GM23338 (cell line): ENCODE results near the gene P2RY12. TPM values are rescaled to one million over a fixed set of nuclear protein-coding genes. Genes with fewer than 3 reads are reported as not detected.

ENCODE experiments used
- ATAC-seq: fragments of 200-7000 bp; cut with Tn5 transposase; 3 replicates; pipeline ENCODE4 v1.9.1; 2020
- DNase-seq: peaks from one replicate; pipeline ENCODE4 v3.0.0-alpha.2; 2015; ENCODE audit warnings: low spot score
- H2AFZ ChIP-seq: fragments of 200-600 bp; sonication (generic); 2 replicates; pipeline ENCODE4 v1.8.0; 2016; ENCODE audit warnings: antibody characterized with exemption, mild to moderate bottlenecking, moderate library complexity
- H3F3A ChIP-seq: fragments of 200-600 bp; sonication (generic); replicated peaks from 2 replicates; pipeline ENCODE4 v1.8.0; 2017; ENCODE audit warnings: antibody characterized with exemption, mixed run types, low read depth
- H3K27ac ChIP-seq: fragments of 200-600 bp; sonication (generic); 2 replicates; pipeline ENCODE4 v1.6.1; 2016; ENCODE audit warnings: low read depth
- H3K27me3 ChIP-seq: fragments of 200-600 bp; sonication (generic); 2 replicates; pipeline ENCODE4 v1.8.0; 2016; ENCODE audit warnings: mild to moderate bottlenecking, mixed run types, moderate library complexity; ENCODE audit not compliant: insufficient read depth
- H3K36me3 ChIP-seq: fragments of 200-600 bp; sonication (generic); 2 replicates; pipeline ENCODE4 v1.8.0; 2016; ENCODE audit warnings: mild to moderate bottlenecking; ENCODE audit not compliant: insufficient read depth
- H3K4me1 ChIP-seq: fragments of 200-600 bp; sonication (generic); 2 replicates; pipeline ENCODE4 v1.8.0; 2016; ENCODE audit warnings: mild to moderate bottlenecking, moderate library complexity; ENCODE audit not compliant: insufficient read depth
- H3K4me2 ChIP-seq: fragments of 200-600 bp; sonication (generic); 2 replicates; pipeline ENCODE4 v1.7.1; 2017; ENCODE audit warnings: mixed run types
- H3K4me3 ChIP-seq: fragments of 200-600 bp; sonication (generic); 2 replicates; pipeline ENCODE4 v1.6.1; 2016; ENCODE audit warnings: mixed run types
- H3K79me2 ChIP-seq: fragments of 200-600 bp; sonication (generic); replicated peaks from 2 replicates; pipeline ENCODE4 v1.8.0; 2017; ENCODE audit warnings: mild to moderate bottlenecking; ENCODE audit not compliant: insufficient read depth
- H3K9me2 ChIP-seq: fragments of 200-600 bp; sonication (generic); 2 replicates; pipeline ENCODE4 v1.8.0; 2017; ENCODE audit not compliant: insufficient read depth
- H4K20me1 ChIP-seq: fragments of 200-600 bp; sonication (generic); replicated peaks from 2 replicates; pipeline ENCODE4 v1.8.0; 2017; ENCODE audit warnings: mild to moderate bottlenecking; ENCODE audit not compliant: insufficient read depth
- H3K27ac Mint-ChIP-seq: 2 replicates; pipeline ENCODE4 v1.8.0; 2020; ENCODE audit warnings: inconsistent platforms, mild to moderate bottlenecking, moderate library complexity, mixed read lengths
- H3K27me3 Mint-ChIP-seq: 3 replicates; pipeline ENCODE4 v1.8.0; 2022; ENCODE audit warnings: low read depth, mild to moderate bottlenecking, moderate library complexity, mixed read lengths, inconsistent platforms; ENCODE audit not compliant: insufficient read depth, poor library complexity
- H3K36me3 Mint-ChIP-seq: 3 replicates; pipeline ENCODE4 v1.8.0; 2021; ENCODE audit warnings: low read depth, mild to moderate bottlenecking, inconsistent platforms, moderate library complexity, mixed read lengths
- H3K4me1 Mint-ChIP-seq: 3 replicates; pipeline ENCODE4 v1.8.0; 2020; ENCODE audit warnings: mild to moderate bottlenecking, inconsistent platforms, mixed read lengths
- H3K4me3 Mint-ChIP-seq: 3 replicates; pipeline ENCODE4 v1.8.0; 2021; ENCODE audit warnings: moderate library complexity, mild to moderate bottlenecking, inconsistent platforms, mixed read lengths
- H3K9me3 Mint-ChIP-seq: 3 replicates; pipeline ENCODE4 v1.8.0; 2020; ENCODE audit warnings: moderate library complexity, mild to moderate bottlenecking, inconsistent platforms, mixed read lengths
- CREB1 ChIP-seq: fragments of 250-450 bp; sonication (Bioruptor Pico); IDR thresholded peaks from 2 replicates; pipeline ENCODE4 v1.5.0; 2020; ENCODE audit warnings: low read depth, mild to moderate bottlenecking, moderate library complexity
- CTCF ChIP-seq, 2 experiments: fragments of 200-600 bp in 1 of 2; sonication (generic) in 1 of 2; conservative IDR thresholded peaks; 2 replicates each; pipeline versions ENCODE4 v1.5.1 to v1.6.1; 2016 to 2017; ENCODE audit warnings: antibody characterized with exemption in 2 of 2, low read depth in 2 of 2, mild to moderate bottlenecking in 2 of 2, moderate library complexity in 1 of 2
- ETS1 ChIP-seq: IDR thresholded peaks from 2 replicates; pipeline ENCODE4 v1.6.1; 2016; ENCODE audit warnings: antibody characterized with exemption
- EZH2 ChIP-seq: fragments of 200-600 bp; sonication (generic); IDR thresholded peaks from one replicate; pipeline ENCODE4 v1.8.0; 2017; ENCODE audit warnings: antibody characterized with exemption, mild to moderate bottlenecking, low read depth; ENCODE audit not compliant: unreplicated experiment
- EZH2phosphoT487 ChIP-seq: fragments of 200-600 bp; sonication (generic); IDR thresholded peaks from one replicate; pipeline ENCODE4 v1.8.1; 2018; ENCODE audit warnings: antibody characterized with exemption; ENCODE audit not compliant: unreplicated experiment
- JUNB ChIP-seq: IDR thresholded peaks from one replicate; pipeline ENCODE4 v1.6.1; 2016; ENCODE audit warnings: antibody characterized with exemption; ENCODE audit not compliant: unreplicated experiment
- ZNF114 ChIP-seq: fragments of 250-450 bp; sonication (Bioruptor Pico); IDR thresholded peaks from 2 replicates; pipeline ENCODE4 v1.5.0; 2020; ENCODE audit warnings: mild to moderate bottlenecking, moderate library complexity
- ZNF462 ChIP-seq: fragments of 250-450 bp; sonication (Bioruptor Pico); IDR thresholded peaks from 2 replicates; pipeline ENCODE4 v1.5.0; 2020; ENCODE audit warnings: mild to moderate bottlenecking, moderate library complexity
- long read RNA-seq: library from polyadenylated mRNA; unstranded; transcript quantifications from one replicate; pipeline ENCODE4 v2.0.0, GENCODE V29; 2020; ENCODE audit not compliant: unreplicated experiment
- polyA plus RNA-seq: library from polyadenylated mRNA; unstranded; fragments of >200 nt; fragmentation: Nextera tagmentation; extraction: Ambion mirVana; gene quantifications from 2 replicates; pipeline ENCODE4 v1.2.1, GENCODE V29; 2016
- total RNA-seq: library from RNA; depleted of rRNA; stranded (reverse); fragments of >200 nt; shearing (Covaris generic); gene quantifications from 2 replicates; pipeline ENCODE4 v1.2.3, GENCODE V29; 2014; rRNA removed

P2RY12 gene
- total RNA-seq = not detected in 2 replicates
- polyA plus RNA-seq = 0.40 and 1.1 TPM in 2 replicates
- long read RNA-seq = 0 reads

GRCh38 chr3:151384741-151385174 is at the start of gene P2RY12:
TSS of gene P2RY12 (minus strand) at chr3:151384753. CDS start at chr3:151338845, 45,908 bp downstream.
- H3F3A ChIP-seq = no peaks in the 10 kb centered on the region
- TF ChIP-seq CTCF (conservative IDR thresholded peaks at IDR 0.05; ENCODE audit: low read depth in 2 of 2) = no peak
- TF ChIP-seq EZH2phosphoT487 = no peak
- TF ChIP-seq CREB1 = no peak
- no peak for TF ChIP-seq ETS1
- TF ChIP-seq EZH2 = no peak
- no peak for TF ChIP-seq JUNB
- no peak for TF ChIP-seq ZNF114 (CRISPR knock-in tag)
- Mint-ChIP-seq H3K4me3 (no peak within 1 kb of the TSS), H3K36me3 (peaks cover 20% of the 10 kb centered on the region), H3K27ac (no peak within 1 kb of the TSS), H3K9me3 (no peaks in the 10 kb centered on the region), H3K27me3 (no peaks in the 10 kb centered on the region), H3K4me1 (peaks cover 7% of the 10 kb centered on the region; the same call in 1 of the 3 replicates)
- DNase-seq (no peak), ATAC-seq (no peak)
- H3K4me1 ChIP-seq = no peaks in the 10 kb centered on the region
- no peak within 1 kb of the TSS for H2AFZ ChIP-seq
- no peak within 1 kb of the TSS for H3K4me2 ChIP-seq
- H3K9me2 ChIP-seq = no peaks in the 10 kb centered on the region
- no peak within 1 kb of the TSS for H3K27ac ChIP-seq
- no peaks in the 10 kb centered on the region for H4K20me1 ChIP-seq
- H3K36me3 ChIP-seq = peaks cover 14% of the 10 kb centered on the region; the same call in 1 of the 2 replicates
- no peak within 1 kb of the TSS for H3K4me3 ChIP-seq
- H3K79me2 ChIP-seq = no peaks in the 10 kb centered on the region
- H3K27me3 ChIP-seq = no peaks in the 10 kb centered on the region

GRCh38 chr3:151432616-151433372 is 48.2 kb upstream of the P2RY12 start:
- no peak for ATAC-seq

More at GRCh38 chr3:151432616-151433372, 48.2 kb upstream of the P2RY12 start:
- peaks cover 16% of the 10 kb centered on the region; the same call in 2 of the 3 replicates for H3K36me3 Mint-ChIP-seq
- Histone ChIP-seq H3K27ac (no peak overlapping the region), H3K79me2 (no peaks in the 10 kb centered on the region), H3K27me3 (no peaks in the 10 kb centered on the region), H3K4me2 (no peak overlapping the region), H2AFZ (no peak overlapping the region), H4K20me1 (no peaks in the 10 kb centered on the region), H3K4me1 (peaks cover 26% of the 10 kb centered on the region), H3K4me3 (no peak overlapping the region), H3K9me2 (no peaks in the 10 kb centered on the region), H3K36me3 (no peaks in the 10 kb centered on the region), H3F3A (no peaks in the 10 kb centered on the region)
- H3K4me3 Mint-ChIP-seq = no peak overlapping the region
- DNase-seq = no peak
- no peak overlapping the region for H3K27ac Mint-ChIP-seq
- no peak for TF ChIP-seq ZNF462 (CRISPR knock-in tag)
- no peaks in the 10 kb centered on the region; the same call in 2 of the 3 replicates for H3K9me3 Mint-ChIP-seq
- H3K4me1 Mint-ChIP-seq = peaks cover 46% of the 10 kb centered on the region
- no peaks in the 10 kb centered on the region for H3K27me3 Mint-ChIP-seq
